GM18517 (cell line): ENCODE results near the gene TJP2.
A peak's percentile ranks its signal among the peaks of the same experiment; 100 is the strongest.
"Not testable (repeated sequence)": the region's sequence is repeated elsewhere in the genome, so short reads cannot be mapped to it uniquely, and the experiment has no call there.

ENCODE experiments used
- ATAC-seq: cut with Tn5 transposase; IDR thresholded peaks from one replicate; pipeline ENCODE4 v1.9.1; 2021; ENCODE audit warnings: mild to moderate bottlenecking, moderate library complexity; ENCODE audit not compliant: unreplicated experiment

Gene TJP2

DNA sequence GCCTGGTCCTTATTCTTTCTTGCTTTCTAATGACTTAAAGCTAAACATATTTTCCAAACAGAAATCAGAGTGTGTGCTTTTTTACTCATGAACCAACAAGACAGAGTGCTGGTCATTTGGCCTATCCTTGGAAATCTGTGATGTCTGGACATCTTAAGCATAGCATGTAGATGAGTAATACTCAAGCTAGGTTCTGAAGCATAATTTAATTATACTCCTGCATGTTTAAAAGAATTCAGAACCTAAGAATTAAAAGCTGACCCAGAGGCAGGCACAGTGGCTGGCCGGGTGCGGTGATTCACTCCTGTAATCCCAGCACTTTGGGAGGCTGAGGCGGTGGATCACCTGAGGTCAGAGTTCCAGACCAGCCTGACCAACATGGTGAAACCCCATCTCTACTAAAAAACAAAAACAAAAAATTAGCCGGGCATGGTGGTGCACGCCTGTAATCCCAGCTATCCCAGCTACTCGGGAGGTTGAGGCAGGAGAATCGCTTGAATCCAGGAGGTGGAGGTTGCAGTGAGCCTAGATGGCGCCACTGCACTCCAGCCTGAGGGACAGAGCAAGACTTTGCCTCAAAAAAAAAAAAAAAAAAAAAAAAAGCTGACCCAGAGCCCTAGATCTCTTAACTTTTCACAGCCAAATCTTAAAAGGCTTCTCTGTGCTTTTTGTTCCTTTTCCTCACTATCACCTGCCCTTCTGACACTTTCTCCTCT, 16.2 kb upstream of the TJP2 start:
- ATAC-seq, result no peak

DNA sequence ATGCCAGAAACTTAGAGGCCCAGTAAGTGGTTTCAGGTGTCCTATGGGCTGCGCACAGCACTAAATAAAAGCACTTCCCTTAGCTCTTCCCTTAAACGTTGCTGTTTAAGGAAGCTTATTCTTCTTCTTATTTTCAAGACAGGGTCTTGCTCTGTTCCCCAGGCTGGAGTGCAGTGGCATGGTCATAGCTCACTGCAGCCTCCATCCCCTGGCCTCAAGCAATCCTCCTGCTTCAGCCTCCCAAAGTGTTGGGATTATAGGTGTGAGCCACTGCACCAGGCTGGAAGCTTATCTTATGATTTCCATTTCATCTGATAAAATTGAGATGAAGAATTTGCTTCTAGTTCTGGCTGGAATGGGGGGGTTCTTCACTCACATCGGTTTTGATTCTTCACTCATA, 15.6 kb upstream of the TJP2 start:
- ATAC-seq, result no peak

DNA sequence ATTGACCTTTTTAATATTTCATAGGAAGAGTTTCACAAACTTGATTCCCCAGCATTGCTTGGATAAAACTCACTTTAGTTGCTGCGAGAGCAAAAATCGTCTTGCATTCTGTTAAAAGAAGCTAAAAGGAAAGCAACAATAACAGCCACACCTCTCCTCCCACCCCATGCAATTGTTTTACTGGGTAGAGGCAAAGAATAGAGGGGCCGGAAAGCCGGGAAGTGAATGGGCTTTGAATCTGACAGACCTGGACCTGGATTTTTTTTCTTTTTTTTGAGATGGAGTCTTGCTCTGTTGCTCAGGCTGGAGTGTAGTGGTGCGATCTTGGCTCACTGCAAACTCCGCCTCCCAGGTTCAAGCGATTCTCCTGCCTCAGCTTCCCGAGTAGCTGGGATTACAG, 9.5 kb upstream of the TJP2 start:
- not testable (repeated sequence) for ATAC-seq

DNA sequence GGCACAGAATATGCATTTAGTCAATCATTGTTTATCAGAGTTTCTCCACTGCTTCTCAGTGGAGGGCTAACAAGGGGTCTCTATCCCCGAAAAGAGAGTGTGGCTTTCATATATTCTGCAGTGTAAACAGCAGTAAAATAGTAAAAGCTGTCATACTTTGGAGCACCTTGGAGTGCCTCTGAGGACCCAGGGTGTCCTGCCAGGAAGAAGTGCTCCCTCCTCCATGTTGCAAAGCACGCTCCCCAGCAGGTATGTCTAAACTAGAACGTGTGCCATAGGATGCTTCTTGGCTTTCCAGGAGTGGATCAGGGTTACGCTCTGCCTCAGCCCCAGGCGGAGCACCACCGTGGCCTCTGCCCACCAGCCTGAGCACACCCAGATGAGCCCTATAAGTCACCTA, 8.5 kb upstream of the TJP2 start:
- no peak for ATAC-seq

DNA sequence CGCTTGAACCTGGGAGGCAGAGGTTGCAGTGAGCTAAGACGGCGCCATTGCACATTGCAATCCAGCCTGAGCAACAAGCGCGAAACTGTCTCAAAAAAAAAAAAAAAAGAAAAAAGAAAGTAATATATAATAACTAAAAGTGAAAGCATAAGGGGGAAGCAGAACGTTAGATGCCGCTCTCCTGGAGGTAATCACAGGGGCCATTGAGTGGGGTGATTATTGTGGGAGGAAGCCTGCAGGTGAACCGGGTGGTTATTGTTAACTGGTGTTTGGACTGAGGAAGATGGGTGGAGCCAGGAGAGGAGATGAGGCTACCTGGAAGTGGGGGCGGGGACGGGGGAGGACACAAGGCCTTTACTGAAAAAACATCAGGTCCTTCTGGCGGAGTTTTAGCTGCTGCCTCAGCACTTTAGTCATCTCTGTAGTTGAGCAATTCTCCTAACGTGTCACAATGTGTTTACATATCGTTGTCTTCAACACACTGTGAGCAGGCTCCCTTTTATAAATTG, 5.3 kb upstream of the TJP2 start:
- ATAC-seq, result peak; percentile 53

DNA sequence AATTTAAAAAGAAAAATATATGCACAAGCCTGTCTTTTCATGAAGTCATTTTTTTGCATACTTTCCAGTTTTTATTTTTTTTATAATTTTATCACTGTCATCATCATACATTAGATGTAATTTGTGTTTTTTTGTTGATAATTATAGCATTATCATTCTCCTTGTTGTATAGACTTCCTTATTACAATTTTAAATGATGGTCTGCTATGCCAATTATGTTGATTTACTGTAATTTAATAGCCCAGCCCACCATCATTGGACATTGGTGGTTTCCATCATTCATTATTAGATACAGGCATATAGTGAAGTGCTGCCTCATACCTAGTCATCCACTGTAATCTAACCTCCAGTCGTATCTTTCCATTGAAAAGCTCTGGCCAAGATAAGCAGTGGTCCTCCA, 3.8 kb upstream of the TJP2 start:
- ATAC-seq, result no peak

DNA sequence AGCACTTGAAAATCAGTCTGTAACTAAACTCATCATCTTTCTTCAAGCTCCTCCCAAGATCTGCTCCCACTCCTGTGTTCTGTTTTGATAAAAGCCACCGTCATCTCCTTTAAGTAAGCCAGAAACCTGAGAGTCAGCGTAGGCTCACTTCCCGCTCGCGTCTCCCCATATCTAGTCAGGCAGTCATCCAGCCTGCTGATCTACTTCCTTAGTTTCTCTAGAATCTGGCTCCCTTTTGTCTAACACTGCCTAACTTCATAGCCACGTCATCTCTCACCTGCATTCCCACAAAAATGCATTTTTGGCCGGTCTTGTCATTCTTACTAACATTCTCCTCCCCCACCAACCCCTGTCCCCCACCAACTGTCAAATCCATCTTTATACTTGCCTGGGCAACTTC, 3.0 kb upstream of the TJP2 start:
- ATAC-seq, result no peak

DNA sequence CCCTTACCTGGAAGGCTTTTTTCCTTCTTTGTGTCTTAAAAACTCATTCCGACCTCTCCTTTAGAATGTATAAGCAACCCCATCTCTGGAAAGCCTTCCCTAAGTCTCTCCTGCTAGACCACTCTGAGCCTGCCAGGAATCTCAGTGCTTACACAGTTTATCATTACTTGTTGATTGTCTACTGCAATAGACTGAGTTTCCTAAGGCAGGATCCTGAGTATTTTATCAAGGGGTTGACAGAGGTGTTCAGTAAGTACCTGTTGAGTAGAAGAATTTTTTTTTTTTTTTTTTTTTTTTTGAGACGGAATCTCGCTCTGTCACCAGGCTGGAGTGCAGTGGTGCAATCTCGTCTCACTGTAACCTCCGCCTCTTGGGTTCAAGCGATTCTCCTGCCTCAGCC, 2.6 kb upstream of the TJP2 start:
- no peak for ATAC-seq

DNA sequence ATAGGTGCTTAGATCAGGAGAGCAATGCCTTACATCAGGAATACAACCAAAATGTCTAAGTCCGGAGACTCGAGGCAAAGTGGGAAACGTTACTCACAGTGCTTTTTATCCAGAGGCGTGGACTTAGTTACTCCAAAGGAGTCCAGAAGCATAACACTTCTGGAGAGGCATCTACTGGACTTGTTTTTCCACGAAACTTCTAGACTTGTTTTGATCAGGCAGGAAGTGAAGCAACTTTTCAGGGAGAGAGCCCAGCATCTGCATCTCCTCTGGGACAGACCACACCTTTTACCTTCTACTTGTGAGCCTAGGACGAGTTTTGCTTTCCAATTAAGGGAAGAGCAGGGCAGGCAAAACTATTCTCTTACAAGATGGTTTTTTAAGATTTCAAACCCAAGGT, 1.2 kb upstream of the TJP2 start:
- no peak for ATAC-seq

DNA sequence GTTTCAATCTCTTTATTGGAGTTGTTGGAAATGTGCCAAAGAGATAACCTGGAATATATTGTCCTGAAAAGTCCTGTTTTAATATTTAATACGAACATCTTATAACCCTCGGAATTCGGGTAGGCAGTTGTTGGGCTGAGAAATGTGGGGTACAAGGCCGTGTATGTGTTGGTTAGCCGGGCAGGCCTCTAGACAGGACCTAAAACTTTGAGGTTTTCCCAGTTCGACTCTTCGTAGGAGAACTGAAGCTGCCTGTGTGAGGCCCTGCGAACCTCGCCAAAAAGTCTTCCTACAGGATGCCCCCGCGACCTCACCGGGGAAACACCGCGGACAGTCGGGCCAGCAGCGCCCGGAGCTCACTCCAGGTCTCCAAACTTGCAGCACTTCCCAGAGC, 583 bp upstream of the TJP2 start:
- peak; percentile 7 for ATAC-seq

DNA sequence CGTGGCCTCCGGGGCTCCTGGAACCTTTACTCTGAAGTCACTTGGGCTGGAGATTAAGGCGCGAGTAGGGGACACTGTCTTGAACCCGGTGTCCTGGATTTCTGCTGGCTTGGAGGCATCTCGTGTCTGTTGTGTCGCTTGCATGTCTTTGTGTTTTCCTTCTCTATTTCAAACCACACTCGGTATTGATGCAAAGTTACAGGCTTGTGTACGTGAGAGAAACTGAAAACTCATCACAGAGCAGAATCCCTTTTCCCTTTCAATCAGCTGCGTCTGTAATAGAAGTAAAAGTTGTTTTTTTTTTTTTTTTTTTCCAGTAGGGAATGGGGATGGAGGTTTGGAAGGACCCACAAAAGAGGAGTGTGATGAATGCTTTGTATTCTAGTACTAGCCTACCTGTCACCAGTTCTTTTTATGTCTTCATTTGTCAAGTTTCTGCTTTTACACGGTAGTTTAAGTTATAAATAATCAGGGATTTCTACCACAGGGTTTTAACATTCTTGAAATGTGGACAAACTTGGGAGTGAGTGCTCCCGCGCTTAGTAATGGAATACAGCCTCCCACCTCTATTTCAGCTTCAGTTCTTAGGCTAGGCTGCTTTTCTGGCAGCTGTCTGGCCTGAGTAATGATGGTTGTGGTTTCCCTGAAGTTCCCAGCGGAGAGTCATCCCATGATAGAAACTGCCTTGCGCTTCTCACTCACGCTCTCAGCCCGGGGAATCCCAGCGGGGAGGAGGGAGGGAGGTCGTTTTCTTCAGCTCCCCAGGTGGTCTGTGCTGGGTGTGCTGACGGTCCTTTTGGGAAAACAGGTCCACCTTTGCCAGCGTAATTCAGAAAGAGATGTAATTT, 763 bp downstream of the TJP2 start:
- peak; percentile 43 for ATAC-seq

DNA sequence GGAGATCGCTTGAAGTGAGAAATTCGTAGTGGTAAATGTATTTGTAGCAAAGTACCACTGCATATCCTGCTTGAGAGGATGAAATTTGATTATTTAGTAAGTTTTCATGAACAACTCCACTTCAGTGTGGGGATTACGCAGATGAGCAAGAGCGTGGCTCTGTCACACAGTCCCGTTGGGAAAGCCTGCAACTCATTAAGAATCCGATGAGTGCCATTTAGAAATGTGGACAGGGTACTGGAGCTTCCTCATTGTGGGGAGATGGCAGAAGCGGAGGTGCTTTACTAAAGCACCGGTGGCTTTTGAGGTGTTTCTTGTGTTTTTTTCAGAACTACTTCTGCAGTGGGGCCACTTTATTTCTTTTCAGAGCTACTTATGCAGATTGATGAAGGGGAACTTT, 1.4 kb downstream of the TJP2 start:
- peak; percentile 10 for ATAC-seq

DNA sequence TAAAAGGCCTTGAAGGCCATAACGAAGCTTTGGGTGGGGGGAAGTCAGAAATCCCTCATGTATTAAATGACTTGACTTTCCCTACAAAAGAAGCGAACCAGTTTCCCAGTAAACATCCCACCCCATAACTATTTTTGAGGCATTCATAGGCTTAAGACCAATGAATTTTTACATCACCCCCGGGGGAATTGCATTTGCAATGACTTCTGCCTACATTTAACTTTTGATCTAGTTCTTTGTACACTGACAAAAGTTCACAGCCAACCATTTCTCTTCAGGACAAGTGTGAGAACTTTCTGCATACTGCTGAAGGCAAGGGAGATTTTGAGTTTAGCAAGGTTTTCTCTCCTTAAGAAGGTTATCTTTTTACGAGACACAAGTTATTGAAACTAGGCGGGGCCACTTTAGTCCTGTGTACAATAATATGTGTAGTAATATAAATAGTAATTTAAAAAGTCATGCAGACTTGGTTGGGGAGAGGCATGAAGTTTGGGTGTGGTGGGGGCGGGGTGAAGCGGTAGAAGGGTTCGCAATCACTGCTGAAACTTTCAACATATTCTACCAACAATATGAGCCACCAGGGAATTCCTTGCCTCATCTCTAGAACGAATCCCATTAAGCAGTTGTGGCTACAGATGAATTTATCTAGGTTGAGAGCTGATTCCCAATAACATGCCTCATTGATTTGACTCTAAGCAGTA, 2.5 kb downstream of the TJP2 start:
- no peak for ATAC-seq

DNA sequence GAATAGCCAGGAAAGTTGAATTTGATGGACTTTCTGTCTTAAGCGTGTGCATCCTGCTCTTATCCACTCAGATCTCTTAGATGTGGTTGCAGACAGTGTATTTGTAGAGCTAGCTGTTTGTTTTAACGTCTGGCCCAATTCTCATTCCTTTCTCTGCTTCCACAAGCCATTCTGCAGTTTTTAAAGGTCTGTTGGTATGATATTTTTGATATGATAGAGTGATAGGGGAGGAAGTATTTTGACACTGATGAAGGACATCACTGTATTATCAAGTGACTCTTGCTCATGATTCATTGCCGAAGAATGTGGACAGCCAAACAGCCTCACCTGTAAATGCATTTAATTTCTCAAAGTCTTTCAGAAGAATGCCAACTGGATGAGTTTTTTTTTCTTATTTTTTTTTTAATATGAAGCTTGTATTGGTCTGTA, 4.5 kb downstream of the TJP2 start:
- no peak for ATAC-seq

DNA sequence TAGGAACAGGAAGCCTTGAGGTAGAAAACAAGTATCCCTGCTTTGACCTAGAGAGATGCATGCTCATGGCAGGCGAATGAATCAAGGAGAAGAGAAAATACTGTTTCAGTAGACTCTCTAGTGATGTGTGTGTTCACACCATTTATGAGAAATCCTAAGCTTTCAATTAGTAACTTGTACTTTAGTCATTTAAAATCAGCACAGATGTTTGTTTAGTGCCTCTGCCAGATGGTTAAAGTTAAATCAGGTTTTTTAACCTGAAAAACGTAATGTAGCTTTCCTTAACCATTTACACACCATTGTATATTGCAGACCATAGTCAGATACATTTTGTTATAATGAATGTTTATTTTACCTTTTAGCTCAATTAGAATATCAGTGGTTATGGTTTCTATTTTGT, 5.0 kb downstream of the TJP2 start:
- ATAC-seq, result no peak

DNA sequence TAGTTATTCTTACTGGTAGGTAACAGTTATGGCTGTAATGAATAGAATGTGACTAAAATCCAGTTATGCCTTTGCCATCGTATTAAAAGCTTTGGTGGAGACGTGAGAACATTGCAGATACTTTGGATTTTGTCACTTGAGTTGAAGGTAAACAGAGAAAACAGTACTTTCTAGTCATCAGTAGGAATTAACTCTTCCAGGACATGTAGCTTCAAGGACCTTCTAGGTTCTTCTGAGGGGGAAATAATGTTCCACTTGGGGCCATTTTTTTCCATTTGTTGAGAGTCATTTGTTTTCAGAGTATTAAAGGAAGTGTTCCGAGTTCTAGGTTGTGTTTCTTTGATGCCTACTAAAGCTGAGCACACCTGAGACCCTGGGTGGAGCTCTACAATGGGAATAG, 6.1 kb downstream of the TJP2 start:
- no peak for ATAC-seq

DNA sequence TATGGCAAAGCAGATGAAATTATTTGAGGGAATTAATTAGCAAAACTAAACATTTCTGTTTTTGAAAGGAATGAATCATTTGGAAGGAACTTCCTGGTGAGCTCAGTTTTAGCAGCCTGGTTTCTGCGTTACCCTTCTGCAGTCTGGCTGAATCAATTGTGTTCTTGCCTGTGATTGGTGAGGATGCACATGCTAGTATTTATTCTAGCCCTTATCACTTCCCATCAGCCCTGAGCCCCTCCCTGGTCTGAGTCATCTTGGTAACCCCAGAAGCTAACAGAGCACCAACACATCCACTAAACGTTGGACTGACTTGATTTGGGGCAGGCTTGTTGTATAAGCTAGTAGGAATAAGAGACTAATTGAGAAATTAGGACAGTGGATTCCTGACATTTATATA, 6.6 kb downstream of the TJP2 start:
- no peak for ATAC-seq

DNA sequence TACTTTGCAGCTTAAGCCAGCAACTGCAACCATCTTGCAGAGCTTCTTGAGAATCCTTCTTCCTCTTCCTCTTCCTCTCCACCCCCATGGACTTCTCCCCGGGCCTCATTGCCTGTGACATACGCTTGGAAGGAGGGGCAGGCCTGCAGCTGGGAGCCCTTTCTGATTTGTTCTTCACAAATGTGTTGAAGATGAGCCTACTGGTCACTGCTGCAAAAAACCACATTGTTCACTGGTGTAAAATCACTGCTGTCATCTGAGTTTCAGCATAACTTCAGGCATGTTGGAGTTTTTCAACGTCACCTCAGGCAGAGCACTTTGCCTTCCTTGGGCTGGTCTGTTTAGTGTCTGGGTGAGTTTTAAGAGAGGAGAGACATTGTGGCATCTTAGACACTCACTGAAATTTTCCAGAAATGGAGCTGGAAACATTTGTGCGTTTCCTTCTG, 7.9 kb downstream of the TJP2 start:
- ATAC-seq, result no peak

DNA sequence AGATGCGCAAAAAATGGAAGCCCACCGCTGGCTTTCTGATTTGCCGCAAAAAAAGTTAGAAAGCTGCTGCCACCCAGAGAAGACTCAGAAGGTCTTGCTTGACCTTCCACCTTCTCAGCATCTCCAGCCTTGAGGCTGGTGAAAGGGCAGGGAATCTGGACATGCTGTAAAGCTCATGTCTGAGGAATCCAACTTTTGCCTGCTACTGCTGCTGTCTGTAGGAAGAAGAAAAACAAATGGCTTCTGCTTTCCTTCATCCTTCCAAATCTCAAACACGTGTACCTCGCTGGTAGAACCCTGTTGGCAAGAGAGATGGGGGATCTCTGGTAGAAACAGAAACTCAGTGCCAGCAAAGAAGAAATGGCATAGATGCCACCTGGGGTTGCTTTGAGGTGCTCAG, 10.2 kb downstream of the TJP2 start:
- no peak for ATAC-seq

DNA sequence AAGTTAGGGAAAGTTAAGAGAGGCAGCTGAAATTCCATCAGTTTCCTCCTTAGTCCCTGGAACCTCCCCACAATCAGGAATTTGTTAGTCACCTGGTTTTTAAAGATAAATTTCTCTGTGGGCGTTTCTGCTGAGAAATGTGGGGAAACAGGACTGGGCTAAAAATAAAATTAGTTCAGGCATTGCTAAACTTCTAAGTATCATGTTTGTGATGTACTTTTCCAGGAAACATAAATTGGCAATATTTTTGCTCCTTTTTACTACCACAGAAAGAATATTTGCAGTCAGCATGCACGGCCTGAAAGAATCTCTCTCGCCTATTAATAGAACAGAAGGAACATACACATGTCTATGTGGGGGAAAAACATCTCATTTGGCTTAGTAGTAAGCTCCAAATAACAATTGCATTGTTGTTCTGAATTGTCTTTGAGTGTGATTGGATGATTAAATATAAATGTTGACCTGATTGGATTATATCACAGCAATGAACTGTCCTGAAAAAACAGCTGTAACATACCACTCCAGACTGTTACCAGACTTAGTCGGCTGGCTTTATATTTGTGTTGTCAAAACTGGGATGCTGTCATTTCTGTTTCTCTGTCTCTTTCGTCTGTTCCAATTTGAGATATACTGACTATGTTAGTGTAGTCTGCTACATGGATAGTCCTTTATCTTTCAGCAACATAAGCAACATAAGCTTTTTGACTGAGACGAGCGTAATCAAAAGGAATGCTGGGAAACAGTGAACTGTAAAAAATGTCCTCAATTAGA, 12.9 kb downstream of the TJP2 start:
- ATAC-seq, result no peak

DNA sequence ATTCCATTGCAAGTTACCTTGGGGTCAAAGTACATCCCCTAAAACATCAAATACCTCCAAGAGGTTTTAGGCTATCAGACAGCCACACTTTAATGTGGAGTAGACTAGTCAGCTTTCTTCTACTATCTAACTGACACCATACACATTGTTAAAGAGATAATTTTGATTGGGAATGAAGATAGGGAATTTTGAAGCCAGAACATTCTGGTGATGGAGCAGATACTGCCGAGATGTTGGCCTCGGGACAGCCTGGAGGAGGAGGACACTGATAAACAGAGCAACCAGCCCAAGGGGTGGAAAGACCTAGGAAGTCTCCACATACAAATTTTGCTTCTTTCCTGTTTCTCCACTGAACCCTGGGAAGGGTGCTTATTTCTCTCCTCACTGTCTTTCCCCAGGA, 14.9 kb downstream of the TJP2 start:
- ATAC-seq, result no peak
